ENCODE results near the gene HSD17B2.

HSD17B2 gene

DNA sequence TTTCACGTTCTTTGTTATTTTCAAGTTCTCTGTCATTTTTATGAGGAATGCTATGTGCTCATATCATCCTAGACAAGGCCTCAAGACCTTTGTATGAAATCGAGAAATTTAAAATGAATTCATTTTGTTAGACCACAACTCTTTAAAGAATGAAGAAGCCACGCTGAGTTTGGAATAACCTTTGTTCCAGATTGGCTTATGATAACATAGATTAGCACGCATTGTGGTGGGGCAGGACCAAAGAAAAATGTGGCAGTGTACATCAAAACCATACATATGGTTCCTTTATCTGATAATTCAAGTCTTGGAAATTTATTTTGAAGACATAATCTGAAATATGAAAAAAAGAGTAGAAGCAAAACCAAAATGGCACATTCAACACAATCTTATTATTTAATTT, 2.2 kb downstream of the HSD17B2 start:
- no peak for DNase-seq (ENCODE audit: low spot score in 2 of 2)
- Mint-ChIP-seq H3K9me3 (no peaks in the 10 kb centered on the region), H3K4me3 (no peak overlapping the region), H3K27ac (no peak overlapping the region), H3K36me3 (no peaks in the 10 kb centered on the region), H3K4me1 (no peaks in the 10 kb centered on the region)
- no peak for ATAC-seq

- DNase-seq (ENCODE audit: low spot score in 2 of 2): no peak
- H3K4me3 Mint-ChIP-seq: no peak overlapping the region
- no peak for ATAC-seq
Measured at GRCh38 chr16:82037666-82038065, 2.6 kb downstream of the HSD17B2 start.

DNA sequence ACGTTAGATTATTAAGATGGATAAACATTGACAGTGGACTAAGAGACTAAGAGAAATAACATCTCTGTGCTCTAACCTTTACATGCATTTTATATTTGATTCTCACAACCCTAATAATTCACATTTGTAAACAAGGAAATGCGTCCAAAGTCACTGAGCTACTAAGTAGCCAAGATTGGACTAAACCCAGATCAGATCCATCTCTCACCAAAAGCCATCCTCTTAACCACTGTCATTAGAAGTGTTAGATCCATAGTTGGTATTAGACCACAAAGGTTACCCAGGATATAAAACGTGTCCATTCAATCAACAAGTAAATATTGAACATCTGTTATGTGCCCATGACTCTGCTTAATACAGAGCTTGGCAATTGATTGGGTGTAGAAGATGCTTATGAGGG, 5.2 kb downstream of the HSD17B2 start:
- DNase-seq (ENCODE audit: low spot score in 2 of 2) (no peak), ATAC-seq (no peak)
- Mint-ChIP-seq H3K27ac (no peak overlapping the region), H3K4me3 (no peak overlapping the region), H3K9me3 (no peaks in the 10 kb centered on the region), H3K4me1 (no peaks in the 10 kb centered on the region), H3K36me3 (no peaks in the 10 kb centered on the region)

More at GRCh38 chr16:82037666-82038065, 2.6 kb downstream of the HSD17B2 start:
- H3K36me3 Mint-ChIP-seq: no peaks in the 10 kb centered on the region
- H3K4me1 Mint-ChIP-seq: no peaks in the 10 kb centered on the region
- H3K27ac Mint-ChIP-seq: no peak overlapping the region
- no peaks in the 10 kb centered on the region for H3K9me3 Mint-ChIP-seq

DNA sequence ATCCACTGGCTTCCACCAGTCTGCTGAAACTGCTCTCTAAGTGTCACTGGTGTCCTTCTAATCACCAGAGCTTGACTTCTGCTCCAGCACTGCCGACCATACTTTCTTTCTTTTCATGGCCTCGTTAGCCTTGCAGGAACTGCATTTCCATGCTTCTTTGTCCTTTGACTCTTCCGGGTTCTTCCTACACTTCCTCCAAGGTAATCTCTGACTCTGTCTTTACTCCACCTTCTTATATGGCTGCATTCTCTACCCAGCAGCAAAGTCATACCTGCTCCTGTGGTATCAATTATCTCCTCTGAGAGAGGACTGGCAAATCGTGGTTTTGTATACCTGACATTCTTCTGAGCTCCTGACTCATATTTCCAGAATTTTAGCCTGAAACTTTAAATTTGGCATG, 6.5 kb downstream of the HSD17B2 start:
- no peaks in the 10 kb centered on the region for H3K4me1 Mint-ChIP-seq
- ATAC-seq: no peak

DNA sequence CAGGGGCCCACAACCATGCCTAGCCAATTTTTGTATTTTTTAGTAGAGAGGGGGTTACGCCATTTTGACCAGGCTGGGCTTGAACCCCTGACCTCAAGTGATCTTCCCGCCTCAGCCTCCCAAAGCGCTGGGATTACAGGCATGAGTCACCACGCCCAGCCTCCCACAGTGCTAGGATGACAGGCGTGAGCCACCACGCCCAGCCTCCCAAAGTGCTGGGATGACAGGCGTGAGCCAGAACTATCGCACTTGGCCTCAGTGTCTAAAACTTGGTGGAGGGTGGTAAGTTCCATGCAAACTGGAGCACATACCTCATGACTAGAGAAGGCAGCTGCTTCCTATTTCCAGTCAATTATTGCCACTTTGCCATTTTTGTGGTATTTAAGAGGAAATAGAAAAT, 7.1 kb downstream of the HSD17B2 start:
- Mint-ChIP-seq H3K9me3 (no peaks in the 10 kb centered on the region), H3K36me3 (no peaks in the 10 kb centered on the region), H3K4me3 (no peak overlapping the region), H3K4me1 (no peaks in the 10 kb centered on the region), H3K27ac (no peak overlapping the region)
- ATAC-seq: no peak
- DNase-seq (ENCODE audit: low spot score in 2 of 2): no peak

More for the DNA sequence above, 6.5 kb downstream of the HSD17B2 start:
- Mint-ChIP-seq H3K27ac (no peak overlapping the region), H3K36me3 (no peaks in the 10 kb centered on the region), H3K9me3 (no peaks in the 10 kb centered on the region), H3K4me3 (no peak overlapping the region)
- DNase-seq (ENCODE audit: low spot score in 2 of 2): no peak

DNA sequence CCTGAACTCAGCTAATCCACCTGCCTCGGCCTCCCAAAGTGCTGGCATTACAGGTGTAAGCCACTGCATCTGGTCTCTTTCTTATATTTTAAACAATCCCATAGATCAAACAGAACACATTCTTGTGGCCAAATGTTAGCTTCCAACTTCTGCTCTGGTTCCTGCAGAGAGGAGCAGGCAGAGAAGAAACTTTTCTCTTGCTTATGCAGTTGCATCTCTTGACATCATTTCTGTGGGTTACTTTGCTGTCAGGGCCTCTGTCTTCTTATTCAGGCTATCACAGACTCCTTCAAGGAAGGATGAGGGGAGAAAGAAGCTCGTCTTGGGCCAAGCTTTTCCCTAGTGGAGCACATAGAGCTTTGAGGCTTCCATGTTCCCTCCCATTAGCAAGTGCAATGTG, 7.8 kb downstream of the HSD17B2 start:
- no peak overlapping the region for H3K27ac Mint-ChIP-seq
- no peaks in the 10 kb centered on the region for H3K36me3 Mint-ChIP-seq
- H3K9me3 Mint-ChIP-seq: no peaks in the 10 kb centered on the region
- H3K4me1 Mint-ChIP-seq: no peaks in the 10 kb centered on the region
- ATAC-seq: no peak
- H3K4me3 Mint-ChIP-seq: no peak overlapping the region
- DNase-seq (ENCODE audit: low spot score in 2 of 2): no peak

DNA sequence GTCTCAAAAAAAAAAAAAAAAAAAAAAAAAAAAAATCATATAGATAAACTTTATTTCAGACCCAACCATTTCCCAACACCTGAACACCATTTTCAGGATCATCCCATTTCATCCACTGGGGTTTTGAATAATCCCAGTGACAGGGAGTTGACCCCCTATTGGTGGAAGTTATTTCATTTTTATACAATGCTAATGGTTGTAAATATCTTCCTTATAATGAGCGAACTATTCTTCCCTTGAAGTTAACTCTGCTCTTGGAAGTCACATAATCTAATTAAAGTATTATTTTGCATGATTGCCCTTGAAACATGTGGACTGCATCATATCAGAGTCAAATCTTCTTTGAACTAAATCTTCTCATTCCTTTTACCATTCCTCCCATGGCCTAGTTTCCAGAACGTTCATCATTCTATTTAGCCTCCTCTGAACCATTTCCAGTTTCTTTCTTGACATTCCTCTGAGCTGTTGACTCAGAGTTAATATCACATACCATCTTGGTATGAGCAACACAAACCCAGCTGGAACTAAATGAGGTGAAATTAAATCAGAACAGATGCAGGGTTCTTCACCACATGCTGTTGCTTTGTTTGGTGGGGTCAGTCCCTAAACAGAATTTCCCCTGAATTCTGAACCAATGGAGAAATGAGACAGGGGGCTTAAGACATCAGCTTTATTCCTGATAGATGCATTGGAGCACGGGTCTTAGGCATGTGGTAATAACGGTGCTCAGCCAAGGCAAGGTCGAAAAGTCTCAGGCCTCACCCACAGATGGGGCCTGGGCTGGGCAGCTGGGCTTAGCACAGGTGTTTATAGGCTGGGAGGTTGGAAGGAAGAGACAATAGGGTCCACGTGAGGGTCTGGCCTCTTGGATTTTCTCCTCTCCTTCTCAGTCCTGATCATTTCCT, 8.9 kb downstream of the HSD17B2 start:
- DNase-seq (ENCODE audit: low spot score in 2 of 2) (no peak), ATAC-seq (no peak)
- H3K9me3 Mint-ChIP-seq: no peaks in the 10 kb centered on the region
- H3K4me1 Mint-ChIP-seq: no peaks in the 10 kb centered on the region
- no peak overlapping the region for H3K4me3 Mint-ChIP-seq
- no peak overlapping the region for H3K27ac Mint-ChIP-seq
- no peaks in the 10 kb centered on the region for H3K36me3 Mint-ChIP-seq

GRCh38 chr16:82044585-82044911, 9.5 kb downstream of the HSD17B2 start:
- no peaks in the 10 kb centered on the region for H3K36me3 Mint-ChIP-seq
- ATAC-seq (no peak), DNase-seq (ENCODE audit: low spot score in 2 of 2) (no peak)
- no peaks in the 10 kb centered on the region for H3K4me1 Mint-ChIP-seq
- no peak overlapping the region for H3K27ac Mint-ChIP-seq
- H3K4me3 Mint-ChIP-seq: no peak overlapping the region
- H3K9me3 Mint-ChIP-seq: no peaks in the 10 kb centered on the region

DNA sequence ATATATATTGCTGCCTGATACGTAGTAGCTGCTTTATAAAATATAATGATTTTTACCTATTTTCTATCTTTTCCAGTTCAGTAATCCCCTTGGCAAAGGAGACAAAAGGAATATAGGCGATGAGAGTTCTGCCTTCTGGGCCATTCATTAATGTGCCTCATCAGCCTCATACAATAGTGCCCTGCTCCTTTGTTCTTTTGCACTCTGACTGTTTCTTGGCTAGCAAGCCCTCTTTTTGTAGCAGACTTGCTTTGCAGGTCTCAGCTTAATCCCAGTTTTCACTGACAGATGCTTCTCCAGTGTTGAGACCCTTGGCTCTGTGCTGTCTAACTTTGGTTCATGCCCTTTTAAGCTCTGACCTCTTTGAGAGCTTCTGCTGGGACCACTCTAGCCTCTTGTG, 10.4 kb downstream of the HSD17B2 start:
- Mint-ChIP-seq H3K4me3 (no peak overlapping the region), H3K9me3 (no peaks in the 10 kb centered on the region), H3K4me1 (no peaks in the 10 kb centered on the region), H3K27ac (no peak overlapping the region), H3K36me3 (no peaks in the 10 kb centered on the region)
- ATAC-seq: no peak
- no peak for DNase-seq (ENCODE audit: low spot score in 2 of 2)

DNA sequence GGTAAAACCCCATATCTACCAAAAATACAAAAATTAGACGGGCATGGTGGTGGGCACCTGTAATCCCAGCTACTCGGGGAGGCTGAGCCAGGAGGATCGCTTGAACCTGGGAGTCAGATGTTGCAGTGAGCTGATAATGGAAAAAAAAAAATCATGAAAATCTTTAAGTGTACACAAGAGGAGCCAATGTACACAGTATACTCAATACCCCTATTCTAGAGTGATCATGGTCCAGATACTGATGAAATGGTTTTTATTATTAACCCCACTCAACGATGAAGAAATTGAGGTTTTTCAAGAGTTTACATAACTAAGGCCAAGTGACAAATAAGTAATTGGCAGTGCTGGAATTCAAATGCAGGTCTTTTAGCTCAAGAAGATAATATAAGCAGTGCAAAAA, 11.5 kb downstream of the HSD17B2 start:
- H3K36me3 Mint-ChIP-seq: no peaks in the 10 kb centered on the region
- H3K27ac Mint-ChIP-seq: no peak overlapping the region
- no peak overlapping the region for H3K4me3 Mint-ChIP-seq
- H3K4me1 Mint-ChIP-seq: no peaks in the 10 kb centered on the region
- no peaks in the 10 kb centered on the region for H3K9me3 Mint-ChIP-seq
- DNase-seq (ENCODE audit: low spot score in 2 of 2) (no peak), ATAC-seq (no peak)

GRCh38 chr16:82046941-82047340, 11.9 kb downstream of the HSD17B2 start:
- H3K36me3 Mint-ChIP-seq: no peaks in the 10 kb centered on the region
- no peak overlapping the region for H3K27ac Mint-ChIP-seq
- no peaks in the 10 kb centered on the region for H3K9me3 Mint-ChIP-seq
- ATAC-seq (no peak), DNase-seq (ENCODE audit: low spot score in 2 of 2) (no peak)
- H3K4me1 Mint-ChIP-seq: no peaks in the 10 kb centered on the region
- no peak overlapping the region for H3K4me3 Mint-ChIP-seq

GRCh38 chr16:82047374-82047773, 12.3 kb downstream of the HSD17B2 start:
- Mint-ChIP-seq H3K9me3 (no peaks in the 10 kb centered on the region), H3K4me1 (no peaks in the 10 kb centered on the region), H3K36me3 (no peaks in the 10 kb centered on the region), H3K4me3 (no peak overlapping the region), H3K27ac (no peak overlapping the region)
- no peak for DNase-seq (ENCODE audit: low spot score in 2 of 2)
- ATAC-seq: no peak

- H3K27ac Mint-ChIP-seq: no peak overlapping the region
- no peaks in the 10 kb centered on the region for H3K9me3 Mint-ChIP-seq
- H3K4me1 Mint-ChIP-seq: no peaks in the 10 kb centered on the region
- DNase-seq (ENCODE audit: low spot score in 2 of 2) (no peak), ATAC-seq (no peak)
- H3K4me3 Mint-ChIP-seq: no peak overlapping the region
- no peaks in the 10 kb centered on the region for H3K36me3 Mint-ChIP-seq
Measured at GRCh38 chr16:82047787-82048186, 12.7 kb downstream of the HSD17B2 start.

DNA sequence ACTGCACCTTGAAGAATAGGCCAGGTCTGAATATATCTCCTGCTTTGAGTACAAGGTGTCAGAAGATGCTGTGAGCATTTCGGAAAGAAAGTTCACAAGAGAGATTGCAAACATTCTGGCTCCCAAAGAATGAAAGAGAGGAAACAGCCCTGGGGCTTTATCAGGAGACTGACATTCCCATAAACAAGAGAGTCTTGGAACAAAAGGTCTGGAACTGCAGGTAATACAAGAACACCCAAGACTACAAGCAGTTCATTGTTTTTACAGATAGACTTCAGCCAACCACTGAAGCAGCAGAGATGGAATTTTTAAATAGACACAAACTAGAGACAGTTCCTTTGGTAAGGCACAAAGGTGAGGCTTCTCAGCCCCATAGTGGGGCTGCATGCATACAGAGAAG, 14.4 kb downstream of the HSD17B2 start:
- H3K4me3 Mint-ChIP-seq: no peak overlapping the region
- no peak overlapping the region for H3K27ac Mint-ChIP-seq
- H3K4me1 Mint-ChIP-seq: no peaks in the 10 kb centered on the region
- ATAC-seq (no peak), DNase-seq (ENCODE audit: low spot score in 2 of 2) (no peak)
- H3K36me3 Mint-ChIP-seq: no peaks in the 10 kb centered on the region
- H3K9me3 Mint-ChIP-seq: no peaks in the 10 kb centered on the region

- Mint-ChIP-seq H3K9me3 (no peaks in the 10 kb centered on the region), H3K4me3 (no peak overlapping the region), H3K27ac (no peak overlapping the region), H3K4me1 (no peaks in the 10 kb centered on the region), H3K36me3 (no peaks in the 10 kb centered on the region)
- DNase-seq (ENCODE audit: low spot score in 2 of 2) (no peak), ATAC-seq (no peak)
Measured at GRCh38 chr16:82050506-82050905, 15.5 kb downstream of the HSD17B2 start.

DNA sequence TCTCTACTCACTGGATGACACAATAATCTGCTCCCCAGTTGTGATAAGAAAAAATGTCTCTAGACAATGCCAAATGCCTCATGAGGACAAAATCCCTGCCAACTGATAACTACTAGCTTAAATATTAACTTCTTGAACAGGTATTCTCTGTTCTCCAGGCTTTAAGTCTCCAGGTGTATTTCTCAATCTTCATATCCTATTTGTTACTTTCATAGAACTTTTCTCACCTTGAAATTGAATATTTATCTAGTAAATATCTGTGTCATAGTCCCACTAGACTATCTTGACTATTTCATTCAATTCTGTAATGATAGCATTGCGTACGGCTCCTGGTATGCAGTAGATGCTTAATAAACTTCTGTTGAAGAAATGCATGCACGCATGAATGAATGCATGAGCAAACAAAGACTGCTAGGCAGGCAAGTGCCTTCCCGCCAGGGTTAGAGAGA, 15.9 kb downstream of the HSD17B2 start:
- Mint-ChIP-seq H3K9me3 (no peaks in the 10 kb centered on the region), H3K27ac (no peak overlapping the region), H3K36me3 (no peaks in the 10 kb centered on the region), H3K4me3 (no peak overlapping the region), H3K4me1 (no peaks in the 10 kb centered on the region)
- ATAC-seq (no peak), DNase-seq (ENCODE audit: low spot score in 2 of 2) (no peak)

All from stimulated activated effector memory CD8-positive, alpha-beta T cell treated with anti-CD3 and anti-CD28 coated beads, Interleukin-12 subunit alpha, Interleukin-12 subunit beta, amount 100 ng/mL, for 72 hours (primary cell).